Activated T-cell treated with anti-CD3 and anti-CD28 coated beads, Interleukin-2, amount 50 U/mL, for 1 hour (primary cell): Measurements from ENCODE around the gene CASP10.

ENCODE experiments used
- DNase-seq: peaks from one replicate; pipeline ENCODE4 v3.0.0-alpha.2; 2020

CASP10 gene

DNA sequence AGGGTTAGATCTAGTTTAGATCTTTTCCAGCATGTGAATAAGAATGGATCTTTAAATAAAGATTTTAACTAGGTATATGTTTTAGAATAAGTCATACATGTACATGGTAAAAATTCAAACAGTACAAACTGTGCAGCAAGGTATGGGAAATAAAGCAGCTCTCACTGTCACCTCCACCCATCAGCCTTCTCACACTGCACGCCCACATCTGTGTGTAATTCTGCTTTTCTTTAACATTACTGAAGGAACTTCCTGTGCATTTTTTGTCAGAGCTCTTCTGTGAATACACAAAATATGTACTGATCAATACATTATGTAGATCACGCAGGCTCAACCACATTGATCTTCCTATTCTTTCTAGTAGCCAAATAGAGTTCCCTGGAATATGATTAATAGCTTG is 80.8 kb downstream of the CASP10 start:
- DNase-seq = no peak

DNA sequence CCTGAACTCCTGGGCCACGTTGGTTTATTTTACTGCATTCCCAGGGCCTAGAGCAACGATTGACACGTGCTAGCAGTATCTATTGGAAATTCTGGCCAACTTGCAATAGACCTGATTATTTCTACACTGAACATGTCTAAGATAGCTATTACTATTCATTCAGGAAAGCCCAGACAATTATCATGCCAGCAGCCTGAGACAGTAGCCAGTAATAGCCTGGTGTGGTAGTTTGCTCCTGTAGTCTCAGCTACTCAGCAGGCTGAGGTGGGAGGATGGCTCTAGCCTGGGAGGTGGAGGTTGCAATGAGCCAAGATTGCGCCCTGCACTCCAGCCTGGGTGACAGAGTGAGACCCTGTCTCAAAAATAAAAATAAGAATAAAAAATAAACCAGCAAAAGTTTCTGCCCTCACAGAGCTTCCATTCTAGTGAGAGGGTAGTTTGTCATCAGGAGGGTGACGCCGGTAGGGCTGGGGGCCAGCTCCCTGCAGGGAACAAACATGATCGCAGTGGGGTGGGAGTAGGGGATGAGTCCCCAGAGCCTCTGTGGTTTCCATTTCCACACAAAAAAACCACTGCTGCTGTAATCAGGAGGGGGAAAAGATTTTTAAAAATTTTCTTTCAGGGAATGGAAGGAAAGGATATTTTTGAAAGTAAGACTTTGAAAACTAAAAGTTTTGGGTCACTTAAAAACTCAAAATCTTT is 81.7 kb downstream of the CASP10 start:
- DNase-seq = no peak

GRCh38 chr2:201266629-201267028 is 83.7 kb downstream of the CASP10 start:
- DNase-seq = no peak

DNA sequence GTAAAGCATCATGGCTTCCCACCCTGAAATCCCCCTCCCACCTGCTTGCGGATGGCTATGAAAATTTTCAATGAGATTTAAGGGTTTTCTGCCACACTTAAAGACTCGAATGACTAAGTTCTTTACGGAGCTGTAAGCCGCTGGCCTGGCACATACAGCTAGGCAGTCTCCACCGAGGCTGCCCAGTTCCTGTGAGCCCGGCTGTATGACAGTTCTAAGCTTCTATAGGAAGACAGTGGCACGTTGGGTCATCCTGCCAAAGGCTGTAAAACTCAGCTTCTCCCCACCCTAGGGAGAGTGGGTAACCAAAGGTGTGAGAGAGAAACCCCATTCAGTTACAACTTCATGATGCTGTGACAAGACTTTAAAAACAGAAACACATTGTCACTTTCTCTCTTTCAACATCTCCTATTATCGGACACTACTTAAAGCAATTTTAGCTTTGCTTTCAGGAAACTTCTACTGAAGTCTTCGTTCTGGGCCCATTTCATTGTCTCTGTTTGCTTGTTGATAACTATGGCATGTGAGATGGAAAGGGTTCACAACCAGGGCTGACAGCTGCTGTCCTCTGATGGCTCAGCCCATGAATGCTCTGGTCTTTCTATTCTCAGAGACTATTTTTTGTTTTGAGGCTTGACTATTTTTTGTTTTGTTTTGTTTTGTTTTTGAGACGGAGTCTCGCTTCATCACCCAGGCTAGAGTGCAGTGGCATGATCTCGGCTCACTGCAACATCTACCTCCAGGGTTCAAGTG is 84.5 kb downstream of the CASP10 start:
- DNase-seq = no peak

DNA sequence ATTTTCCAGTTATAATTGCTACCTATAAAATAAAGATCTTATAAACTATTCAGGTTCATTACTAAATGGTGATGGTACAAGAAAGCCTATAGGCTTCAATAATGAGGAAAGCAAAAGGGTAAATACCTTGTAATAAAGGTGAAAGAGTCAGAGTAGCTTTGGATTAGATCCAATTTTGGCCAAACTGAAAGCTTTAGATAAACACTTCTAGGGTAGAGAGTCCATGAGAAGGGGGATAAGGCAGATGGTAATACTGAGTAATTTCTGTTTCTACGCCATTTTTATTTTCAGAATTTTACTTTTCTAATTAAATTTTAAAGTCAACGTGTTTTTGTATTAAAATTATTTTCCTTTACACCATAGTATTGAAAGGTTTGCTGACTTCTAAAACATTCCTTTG is 86.8 kb downstream of the CASP10 start:
- no peak for DNase-seq

- DNase-seq = no peak
These were observed 87.5 kb downstream of the CASP10 start for GRCh38 chr2:201270293-201271001.

- no peak for DNase-seq
These were observed 89.0 kb downstream of the CASP10 start for GRCh38 chr2:201271917-201272316.

- no peak for DNase-seq
These were observed 90.5 kb downstream of the CASP10 start for GRCh38 chr2:201273330-201273983.

- DNase-seq = no peak
These were observed 92.1 kb downstream of the CASP10 start for GRCh38 chr2:201275069-201275468.

GRCh38 chr2:201275990-201276389 is 93.0 kb downstream of the CASP10 start:
- DNase-seq = no peak

GRCh38 chr2:201276511-201276910 is 93.6 kb downstream of the CASP10 start:
- no peak for DNase-seq
